ENCODE data around the gene RAPH1. TPM values are rescaled to one million over a fixed set of nuclear protein-coding genes. Genes with fewer than 3 reads are reported as not detected.

The RAPH1 gene
- total RNA-seq, 3 donors from 2014 or later (not counting 1 experiment from before 2014, with no cell fraction given) = 0.34 to 3.6 (median 1.5) TPM

GRCh38 chr2:203480623-203481022 is 54.5 kb downstream of the RAPH1 start:
- Mint-ChIP-seq H3K4me1 (no peaks in the 10 kb centered on the region), H3K27ac (no peak overlapping the region), H3K4me3 (no peak overlapping the region), H3K36me3 (no peaks in the 10 kb centered on the region), H3K9me3 (no peaks in the 10 kb centered on the region), H3K27me3 (ENCODE audit: low read depth in 2 of 2) (no peaks in the 10 kb centered on the region)
- intact Hi-C loops (cut with micrococcal nuclease) = loop anchor here (5.0 kb wide), 1 partner anchor 427 kb away; no protein-coding TSS in a partner anchor
- Histone ChIP-seq H3K27me3 (ENCODE audit: control insufficient read depth, insufficient read depth, low read length) (no peaks in the 10 kb centered on the region), H3K9me3 (ENCODE audit: control insufficient read depth, insufficient read depth, low read length) (no peaks in the 10 kb centered on the region), H3K27ac (ENCODE audit: low read length) (no peak overlapping the region), H3K36me3 (ENCODE audit: control insufficient read depth, insufficient read depth, low read length) (no peaks in the 10 kb centered on the region), H3K4me1 (ENCODE audit: control insufficient read depth, insufficient read depth, low read length) (no peaks in the 10 kb centered on the region), H3K4me3 (ENCODE audit: low read length) (no peak overlapping the region)
- DNase-seq (no peak), ATAC-seq (no peak)
- 88% methylated on average over 2 of the region's 5 CpGs for whole genome bisulfite sequencing (ENCODE audit: insufficient coverage)
- TF ChIP-seq CTCF (IDR thresholded peaks at IDR 0.05) = no peak

- no peak for ATAC-seq
- H3K27me3 ChIP-seq (ENCODE audit: control insufficient read depth, insufficient read depth, low read length) = no peaks in the 10 kb centered on the region
- no peaks in the 10 kb centered on the region for H3K4me1 ChIP-seq (ENCODE audit: control insufficient read depth, insufficient read depth, low read length)
- H3K9me3 ChIP-seq (ENCODE audit: control insufficient read depth, insufficient read depth, low read length) = no peaks in the 10 kb centered on the region
- DNase-seq = no peak
- intact Hi-C loops (cut with micrococcal nuclease) = no loop called here
- no peaks in the 10 kb centered on the region for H3K27me3 Mint-ChIP-seq (ENCODE audit: low read depth in 2 of 2)
- no peaks in the 10 kb centered on the region for H3K4me1 Mint-ChIP-seq
- no peak overlapping the region for H3K4me3 Mint-ChIP-seq
- no peak overlapping the region for H3K4me3 ChIP-seq (ENCODE audit: low read length)
- H3K27ac Mint-ChIP-seq = no peak overlapping the region
- H3K9me3 Mint-ChIP-seq = no peaks in the 10 kb centered on the region
- H3K36me3 ChIP-seq (ENCODE audit: control insufficient read depth, insufficient read depth, low read length) = no peaks in the 10 kb centered on the region
- H3K36me3 Mint-ChIP-seq = no peaks in the 10 kb centered on the region
- 91% methylated on average over 2 of the region's 2 CpGs for WGBS (ENCODE audit: insufficient coverage)
- no peak for TF ChIP-seq CTCF (IDR thresholded peaks at IDR 0.05)
- no peak overlapping the region for H3K27ac ChIP-seq (ENCODE audit: low read length)
Observed at GRCh38 chr2:203476881-203477280, 58.2 kb downstream of the RAPH1 start.

- peaks cover 0 to 10% of the 10 kb centered on the region in 2 donors for H3K27me3 Mint-ChIP-seq (ENCODE audit: low read depth in 2 of 2)
- Histone ChIP-seq H3K4me1 (ENCODE audit: control insufficient read depth, insufficient read depth, low read length) (no peaks in the 10 kb centered on the region), H3K9me3 (ENCODE audit: control insufficient read depth, insufficient read depth, low read length) (no peaks in the 10 kb centered on the region), H3K27me3 (ENCODE audit: control insufficient read depth, insufficient read depth, low read length) (no peaks in the 10 kb centered on the region), H3K4me3 (ENCODE audit: low read length) (no peak overlapping the region), H3K36me3 (ENCODE audit: control insufficient read depth, insufficient read depth, low read length) (no peaks in the 10 kb centered on the region), H3K27ac (ENCODE audit: low read length) (no peak overlapping the region)
- no peaks in the 10 kb centered on the region for H3K36me3 Mint-ChIP-seq
- ATAC-seq (no peak), DNase-seq (no peak)
- WGBS (ENCODE audit: insufficient coverage) = 91% methylated on average over 4 of the region's 5 CpGs
- no peak overlapping the region for H3K27ac Mint-ChIP-seq
- no peaks in the 10 kb centered on the region for H3K9me3 Mint-ChIP-seq
- no peaks in the 10 kb centered on the region for H3K4me1 Mint-ChIP-seq
- H3K4me3 Mint-ChIP-seq = no peak overlapping the region
- TF ChIP-seq CTCF (IDR thresholded peaks at IDR 0.05) = no peak
- intact Hi-C loops (cut with micrococcal nuclease) = no loop called here
Observed at GRCh38 chr2:203471323-203471722, 63.8 kb downstream of the RAPH1 start.

GRCh38 chr2:203470371-203470770 is 64.7 kb downstream of the RAPH1 start:
- no peak for DNase-seq
- Mint-ChIP-seq H3K36me3 (no peaks in the 10 kb centered on the region), H3K4me3 (no peak overlapping the region), H3K9me3 (no peaks in the 10 kb centered on the region), H3K27ac (no peak overlapping the region), H3K27me3 (ENCODE audit: low read depth in 2 of 2) (peaks cover 3 to 14% of the 10 kb centered on the region in 2 donors), H3K4me1 (no peaks in the 10 kb centered on the region)
- Histone ChIP-seq H3K4me1 (ENCODE audit: control insufficient read depth, insufficient read depth, low read length) (no peaks in the 10 kb centered on the region), H3K27me3 (ENCODE audit: control insufficient read depth, insufficient read depth, low read length) (no peaks in the 10 kb centered on the region), H3K27ac (ENCODE audit: low read length) (no peak overlapping the region), H3K4me3 (ENCODE audit: low read length) (no peak overlapping the region), H3K36me3 (ENCODE audit: control insufficient read depth, insufficient read depth, low read length) (no peaks in the 10 kb centered on the region), H3K9me3 (ENCODE audit: control insufficient read depth, insufficient read depth, low read length) (no peaks in the 10 kb centered on the region)
- no peak for TF ChIP-seq CTCF (IDR thresholded peaks at IDR 0.05)
- WGBS (ENCODE audit: insufficient coverage) = 95% methylated on average over 2 of the region's 4 CpGs
- intact Hi-C loops (cut with micrococcal nuclease) = no loop called here
- no peak for ATAC-seq

Data from natural killer cell (primary cell).